Measurements from ENCODE around the gene APC2. TPM values are rescaled to one million over a fixed set of nuclear protein-coding genes. Genes with fewer than 3 reads are reported as not detected.
A peak's percentile ranks its signal among the peaks of the same experiment; 100 is the strongest.

Gene APC2
- total RNA-seq (2021; ENCODE audit: unreplicated experiment) = 11.9 TPM
- polyA plus RNA-seq (2012; ENCODE audit: insufficient read length) = 14.5 TPM
- Bru-seq, nascent RNA = percentile 36 among the genes with signal in this experiment
- BruChase-seq, experiment 1, labeled RNA remaining after a 2-hour chase = percentile 38 among the genes with signal in this experiment
- BruChase-seq, experiment 2, labeled RNA remaining after a 6-hour chase = percentile 51 among the genes with signal in this experiment
- long read RNA-seq, partial matches to known transcripts = 0 of 43 reads
- long read RNA-seq, other reads (novel, unspliced or antisense) = 43 of 43 reads

GRCh38 chr19:1449467-1450442 is at the start of gene APC2:
TSS of gene APC2 (plus strand) at chr19:1450121. CDS start at chr19:1453002, 2,881 bp downstream.
- ATAC-seq = no peak
- peak within 1 kb of the TSS in 1 of 2 experiments; percentile 14; a peak in 3 of 4 replicates for H3K4me3 ChIP-seq (ENCODE audit: low read depth in 2 of 2, low read length in 2 of 2)
- intact Hi-C loops (cut with micrococcal nuclease; ENCODE audit: unreplicated experiment) = no loop called here

More at GRCh38 chr19:1449467-1450442, at the start of gene APC2:
- Histone ChIP-seq H3K9me3 (ENCODE audit: control insufficient read depth, insufficient read depth, low read depth, low read length) (no peaks in the 10 kb centered on the region), H3K4me1 (ENCODE audit: control insufficient read depth, insufficient read depth, low read length) (peaks cover 1% of the 10 kb centered on the region; the same call in 1 of the 2 replicates), H3K36me3 (ENCODE audit: control insufficient read depth, insufficient read depth, low read length) (no peaks in the 10 kb centered on the region), H3K27ac (ENCODE audit: low read length) (peak within 1 kb of the TSS; percentile 71; the same call in 1 of the 2 replicates), H3K27me3 (ENCODE audit: control insufficient read depth, insufficient read depth, low read length) (no peaks in the 10 kb centered on the region)
- no TSS peak for BruUV-seq (replicated peaks)
- ChIA-PET POLR2A (no interaction called here), CTCF (no interaction called here)
- no peak for DNase-seq (ENCODE audit: low read depth, low spot score)
- TF ChIP-seq REST (IDR thresholded peaks at IDR 0.05; ENCODE audit: insufficient read depth in 1 of 2, low read depth in 2 of 2, low read length in 1 of 2) (no peak), POLR2AphosphoS5 (IDR thresholded peaks at IDR 0.05; ENCODE audit: low read depth, low read length) (no peak), TCF7L2 (IDR thresholded peaks at IDR 0.05; ENCODE audit: low read depth, low read length) (no peak), SIN3A (IDR thresholded peaks at IDR 0.05; ENCODE audit: borderline replicate concordance, insufficient read depth, low read depth, low read length) (no peak), CTCF (IDR thresholded peaks at IDR 0.05) (no peak)
- in situ Hi-C loops (cut with HindIII; ENCODE audit: low pct_unique_long_range_greater_than_20kb, low sequenced_read_pairs) = no loop called here

All from Panc1 (cell line).